ENCODE results near the gene CAPN14.

CAPN14 gene

DNA sequence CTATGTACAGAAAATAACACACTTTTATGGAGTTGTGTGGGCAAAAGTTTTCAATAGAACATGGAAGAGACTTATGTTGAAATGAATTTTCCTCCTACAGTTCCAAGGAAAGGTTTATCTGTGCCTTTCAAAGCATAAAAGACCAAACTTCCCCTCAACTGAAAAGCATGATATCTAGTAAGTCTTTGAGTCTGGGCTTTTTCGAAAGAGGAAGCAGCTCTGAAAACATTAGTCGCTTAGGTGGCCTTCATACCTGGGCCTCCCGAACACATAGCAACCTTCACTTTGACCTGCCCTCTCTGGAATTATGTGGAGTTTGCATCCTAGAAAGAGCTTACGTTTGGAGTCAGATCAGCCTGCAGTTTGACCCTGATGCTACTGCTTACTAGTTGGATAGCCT, 4.8 kb upstream of the CAPN14 start:
- no peak for DNase-seq

DNA sequence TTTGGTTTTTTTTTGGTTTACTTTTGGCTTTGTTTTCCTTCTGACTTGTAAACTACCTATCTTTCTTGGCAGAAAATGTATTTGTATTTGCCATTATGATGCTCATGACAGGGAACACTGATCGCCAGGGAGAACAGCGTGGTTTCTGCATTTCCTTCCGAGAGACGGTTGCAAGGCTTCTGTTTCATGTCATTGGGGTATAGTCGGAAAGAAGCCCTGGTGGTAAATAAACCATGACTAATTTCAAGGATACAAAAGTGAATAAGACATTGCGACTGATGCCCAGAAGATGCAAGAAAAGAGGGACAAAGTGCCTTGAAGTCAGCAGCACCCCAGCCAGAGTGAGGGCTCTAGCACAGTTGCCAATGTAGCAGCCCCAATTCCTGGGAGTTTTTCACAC, 4.2 kb upstream of the CAPN14 start:
- DNase-seq: no peak

DNA sequence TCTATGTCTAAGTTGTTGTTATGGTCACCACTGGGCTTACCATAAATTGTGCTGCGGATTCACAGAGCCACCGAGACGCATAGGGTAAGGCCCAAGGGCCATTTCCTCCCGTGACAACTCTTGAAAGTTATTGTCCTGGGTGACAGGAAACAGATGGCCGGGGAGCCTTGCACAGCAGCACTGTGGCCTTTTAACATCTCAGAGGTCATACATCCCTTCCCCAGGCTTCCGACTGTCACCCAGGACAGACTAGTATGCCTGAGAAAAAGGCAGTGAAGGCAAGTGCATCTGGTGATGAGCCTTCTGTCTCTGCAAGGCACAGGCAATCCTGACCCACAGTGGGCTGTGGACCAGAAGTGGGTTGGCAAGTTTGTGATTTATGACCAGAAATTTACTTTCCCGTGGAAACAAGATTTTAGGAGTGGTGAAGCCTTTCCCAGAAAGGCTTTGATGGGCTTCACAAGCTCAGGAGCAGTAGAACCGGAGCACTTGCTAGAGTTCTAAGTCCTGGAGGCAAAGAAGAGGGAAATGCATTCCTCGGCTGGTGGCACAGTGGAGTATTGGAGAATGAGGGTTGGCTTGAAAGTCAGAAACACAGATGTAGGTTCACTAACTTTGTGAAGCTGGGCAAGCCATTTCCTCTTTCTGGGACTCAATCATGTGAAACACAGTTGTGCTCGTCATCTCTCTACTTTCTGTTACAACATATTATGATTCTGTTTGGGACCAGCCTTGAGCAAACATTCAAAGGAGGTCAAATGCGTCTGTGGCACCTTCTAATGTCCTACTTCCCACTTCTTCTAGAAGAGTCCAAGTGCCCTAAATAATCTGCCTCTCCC, 2.0 kb upstream of the CAPN14 start:
- no peak for DNase-seq

DNA sequence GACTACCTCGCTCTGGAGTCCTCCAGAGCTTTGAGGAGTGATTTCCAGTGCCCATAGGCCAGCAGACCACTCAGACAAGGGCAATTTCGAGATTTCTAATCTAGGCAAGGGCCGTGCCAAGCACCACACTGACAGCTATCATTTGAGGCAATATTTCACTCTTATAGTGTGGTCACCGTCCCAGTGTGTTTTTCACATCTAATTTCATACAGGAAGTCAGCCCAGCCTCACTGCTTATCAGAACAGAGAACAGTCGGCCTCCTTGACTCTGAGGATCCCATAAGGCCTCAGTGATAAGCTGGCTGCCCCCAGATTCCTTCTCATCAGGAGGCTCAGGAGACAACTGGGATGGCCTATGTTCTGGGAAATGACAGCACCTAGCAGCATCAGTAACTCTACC, 581 bp downstream of the CAPN14 start:
- no peak for DNase-seq

DNA sequence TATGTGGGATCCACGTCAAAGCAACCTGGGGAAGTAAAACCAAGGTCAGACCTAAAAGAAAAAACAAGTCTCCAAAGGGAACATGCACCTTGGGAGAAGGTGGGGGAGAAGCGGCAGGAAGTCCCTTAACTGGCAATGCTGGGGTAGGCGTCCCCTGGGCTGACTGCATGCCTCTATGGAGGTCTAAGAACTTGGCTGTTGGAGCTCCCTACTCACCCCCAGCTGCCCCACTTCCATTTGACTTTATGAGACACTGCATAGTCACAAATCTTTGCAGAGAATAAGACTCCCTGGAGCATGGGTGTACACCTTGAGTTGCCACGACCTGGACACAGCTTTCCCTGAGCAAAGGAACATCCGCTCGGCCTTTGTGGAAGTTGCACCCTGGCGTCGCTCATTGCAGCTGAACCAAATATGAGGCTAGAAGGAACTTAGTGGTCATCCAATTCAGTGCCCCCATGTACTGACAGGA, 2.8 kb downstream of the CAPN14 start:
- DNase-seq: no peak

DNA sequence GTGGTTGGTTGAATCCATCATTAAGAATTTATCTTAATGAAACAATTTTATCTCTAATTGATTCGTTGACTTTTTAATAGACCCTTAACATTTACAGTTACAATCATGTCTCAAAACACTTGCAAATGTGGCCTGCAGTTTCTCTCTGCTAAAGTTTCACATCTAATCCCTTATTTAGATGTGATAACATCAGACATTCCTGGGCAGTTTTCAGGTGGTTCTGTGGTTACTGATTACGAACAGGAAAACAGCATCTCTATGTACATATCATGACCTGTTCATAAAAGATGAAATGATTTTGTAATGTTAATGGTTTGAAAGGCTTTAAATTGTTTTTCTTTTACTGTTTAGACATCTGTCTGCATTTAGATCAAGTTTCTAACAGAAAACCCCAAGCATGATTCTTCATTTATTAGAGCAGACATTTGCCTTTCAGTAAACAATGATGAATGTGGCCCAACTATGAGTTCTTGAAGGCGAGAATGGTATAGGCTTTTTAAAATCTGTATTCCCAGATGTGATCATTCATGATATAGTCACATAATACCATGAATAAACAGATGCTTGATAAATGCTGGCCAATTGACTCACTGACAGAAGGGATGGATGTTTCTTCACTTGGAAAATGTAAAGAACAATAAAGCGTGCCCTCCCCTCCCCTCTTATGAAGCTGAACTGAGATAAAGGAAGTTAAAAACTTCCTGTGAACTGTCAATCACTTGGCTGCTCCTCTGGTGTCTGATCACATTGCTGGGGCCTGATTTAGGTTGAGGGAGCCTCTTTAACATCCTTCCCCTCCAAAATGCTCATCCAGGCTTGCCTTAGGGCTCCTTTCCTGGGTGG, 3.5 kb downstream of the CAPN14 start:
- no peak for DNase-seq

DNA sequence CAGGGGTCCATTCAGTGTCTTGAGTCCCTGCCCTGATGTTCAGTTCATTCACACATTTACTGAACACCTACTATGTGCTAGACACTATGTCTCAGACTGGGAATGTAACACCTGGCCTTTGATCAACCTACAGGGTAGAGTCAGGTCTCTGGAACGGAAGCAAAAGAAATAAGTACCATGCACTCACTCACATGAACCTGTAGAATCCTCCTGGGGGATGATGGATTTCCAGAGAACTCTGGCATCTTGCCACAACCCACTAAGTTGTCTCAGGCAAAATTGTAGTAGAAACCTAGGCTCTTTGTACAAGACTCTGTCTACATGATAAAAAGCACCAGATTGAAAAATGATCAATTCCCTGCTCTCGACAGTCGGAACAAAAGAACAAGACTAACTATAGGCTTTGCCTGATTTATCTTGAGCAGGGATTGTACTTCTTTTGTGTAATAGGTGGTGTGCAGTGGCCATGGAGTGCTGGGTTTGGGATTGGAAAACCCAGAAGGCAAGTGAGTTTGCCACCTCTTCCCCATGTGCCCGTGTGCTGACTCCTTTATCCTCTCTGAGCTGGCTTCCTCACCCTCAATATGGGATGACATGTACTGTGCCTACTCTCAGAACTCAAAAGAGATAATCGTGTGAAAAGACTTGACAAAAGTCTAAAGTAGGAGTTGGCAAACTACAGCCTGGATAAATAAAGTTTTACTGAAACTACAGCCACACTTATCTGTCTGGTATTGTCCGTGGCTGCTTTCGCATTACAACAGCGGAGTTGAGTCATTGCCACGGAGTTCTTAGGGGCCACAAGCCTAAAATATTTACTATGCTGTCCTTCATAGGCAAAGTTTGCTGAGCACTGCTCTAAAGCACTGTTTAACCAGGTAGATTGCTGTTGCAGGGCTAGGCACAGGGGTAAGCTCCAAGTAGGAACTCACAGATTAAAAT, 4.4 kb downstream of the CAPN14 start:
- DNase-seq: no peak

DNA sequence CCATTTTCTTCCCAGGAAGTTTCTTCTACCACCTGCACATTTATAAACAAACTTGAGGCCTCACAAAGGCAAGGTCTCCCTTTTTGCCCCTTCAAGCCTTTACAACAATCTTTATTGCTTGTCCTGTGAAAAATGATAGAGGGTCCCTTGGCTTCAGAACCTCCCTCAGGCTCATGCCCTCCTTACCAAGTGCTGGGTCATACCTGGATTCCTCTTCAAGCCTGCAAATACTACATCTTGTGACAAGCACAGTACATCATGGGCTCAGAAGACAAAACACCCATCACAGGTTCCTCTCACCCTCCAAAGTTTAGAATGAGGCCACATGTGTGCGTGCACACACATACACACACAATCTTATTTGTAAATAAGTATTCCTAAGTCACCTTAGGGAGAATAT, 9.1 kb downstream of the CAPN14 start:
- DNase-seq: no peak

DNA sequence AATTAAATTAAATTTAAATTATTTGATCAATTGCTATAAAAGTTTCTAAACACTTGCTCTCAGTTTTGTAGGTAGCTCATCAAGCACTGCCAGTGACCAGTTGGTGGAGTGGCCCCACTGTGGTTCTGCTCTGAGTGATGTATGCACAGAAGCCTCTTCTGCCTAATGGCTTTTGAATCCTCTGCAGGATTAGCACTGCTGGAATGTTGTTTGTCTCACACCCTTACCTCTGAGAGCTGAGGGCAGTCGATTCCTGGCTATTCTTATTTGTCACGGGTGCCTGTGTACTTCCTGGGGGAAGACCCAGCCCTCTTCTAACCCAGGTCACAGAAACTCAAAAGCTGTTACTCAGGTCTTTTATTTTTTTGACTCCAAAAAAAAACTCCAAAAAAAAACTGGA, 9.5 kb downstream of the CAPN14 start:
- no peak for DNase-seq

DNA sequence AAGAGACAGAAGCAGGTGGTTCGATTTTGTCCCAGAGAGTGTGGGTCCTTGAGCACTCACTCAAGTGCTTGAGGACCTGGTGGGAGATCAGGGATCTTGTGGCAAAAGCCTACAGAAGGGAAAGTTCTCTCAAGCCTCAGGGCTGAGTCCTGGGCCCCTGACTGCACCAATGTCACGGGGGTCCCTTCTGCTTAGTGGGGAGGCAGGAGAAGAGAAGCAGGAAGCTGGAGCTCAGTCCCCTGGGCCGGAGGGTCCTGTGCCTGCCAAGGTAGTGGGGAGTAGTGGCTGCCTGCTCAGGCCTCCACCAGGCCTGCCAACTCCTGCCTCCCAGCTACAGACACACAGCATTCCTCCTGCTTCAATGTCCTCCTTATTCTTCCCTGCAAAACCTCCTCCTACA, 11.7 kb downstream of the CAPN14 start:
- DNase-seq: no peak

DNA sequence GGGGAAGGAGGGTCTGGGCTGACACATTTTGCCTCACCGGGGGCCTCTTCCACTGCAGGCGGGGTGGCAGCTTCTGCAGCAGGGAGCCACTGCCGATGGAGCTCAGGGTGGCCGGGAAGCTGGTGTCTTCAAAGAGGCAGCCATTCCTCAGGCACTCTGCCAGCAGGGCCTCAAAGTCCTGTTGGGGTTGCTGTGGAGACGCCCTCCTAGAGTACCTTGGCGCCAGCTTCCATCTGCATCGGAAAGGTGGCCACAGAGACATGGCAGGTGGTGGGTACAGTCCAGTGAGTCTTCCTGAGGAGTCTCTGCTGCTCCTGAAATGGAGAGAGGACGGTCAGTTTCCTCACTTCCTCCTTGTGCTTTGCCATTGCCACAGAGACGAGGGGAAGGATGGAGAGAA, 12.1 kb downstream of the CAPN14 start:
- DNase-seq: no peak

DNA sequence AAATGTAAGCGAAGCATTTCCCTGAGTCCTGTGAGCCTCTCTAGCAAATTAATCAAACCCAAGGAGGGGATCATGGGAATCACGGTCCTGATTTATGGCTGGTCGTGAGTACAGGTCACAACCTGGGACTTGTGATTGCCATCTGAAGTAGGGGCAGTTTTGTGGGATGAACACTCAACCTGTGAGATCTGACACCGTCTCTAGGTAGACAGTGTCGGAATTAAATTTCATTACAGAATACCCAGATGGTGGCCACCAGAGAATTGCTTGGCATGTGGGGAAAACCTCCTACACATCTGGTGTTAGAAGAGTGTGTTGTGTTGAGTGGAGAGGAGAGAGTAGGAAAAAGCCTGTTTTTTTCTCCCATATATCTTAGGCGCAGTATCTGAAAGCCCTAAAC, 12.5 kb downstream of the CAPN14 start:
- no peak for DNase-seq

DNA sequence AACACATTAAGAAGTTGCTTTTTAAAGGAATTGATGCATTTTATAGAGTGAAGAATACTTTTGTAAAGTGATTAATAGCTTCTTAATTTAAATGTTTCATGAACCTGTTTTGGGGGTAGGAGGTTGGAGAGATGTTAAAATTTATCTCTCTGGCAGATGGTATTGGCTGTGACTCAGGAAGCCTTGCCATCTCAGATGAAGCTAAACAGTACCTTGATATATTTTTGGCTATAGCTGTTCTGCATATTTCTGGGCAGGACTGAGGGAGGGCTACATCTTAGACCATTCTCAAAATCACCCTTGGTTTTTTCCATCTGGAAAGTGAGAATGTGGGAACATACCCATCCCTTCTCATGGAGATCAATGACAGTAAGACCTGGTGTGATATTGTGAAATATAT, 13.4 kb downstream of the CAPN14 start:
- DNase-seq: no peak

DNA sequence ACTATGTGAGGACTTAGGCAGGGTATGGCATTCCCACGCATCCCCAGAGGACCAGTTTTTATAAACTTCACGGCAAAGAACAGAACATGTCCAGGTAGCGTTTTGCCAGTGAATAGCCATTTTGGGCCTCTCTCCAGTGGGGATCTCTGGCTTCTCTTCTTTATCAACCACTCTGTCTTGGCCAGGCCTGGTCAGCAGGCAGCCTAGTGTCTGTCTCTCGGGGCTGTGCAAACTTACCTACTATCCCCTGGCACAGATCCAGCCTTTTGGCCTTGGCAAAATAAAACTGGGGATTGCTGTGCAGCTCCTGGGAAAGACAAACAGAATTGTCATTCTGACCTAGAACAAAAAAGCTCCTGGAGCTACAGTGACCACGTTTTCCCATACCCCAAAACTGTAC, 14.5 kb downstream of the CAPN14 start:
- DNase-seq: no peak

DNA sequence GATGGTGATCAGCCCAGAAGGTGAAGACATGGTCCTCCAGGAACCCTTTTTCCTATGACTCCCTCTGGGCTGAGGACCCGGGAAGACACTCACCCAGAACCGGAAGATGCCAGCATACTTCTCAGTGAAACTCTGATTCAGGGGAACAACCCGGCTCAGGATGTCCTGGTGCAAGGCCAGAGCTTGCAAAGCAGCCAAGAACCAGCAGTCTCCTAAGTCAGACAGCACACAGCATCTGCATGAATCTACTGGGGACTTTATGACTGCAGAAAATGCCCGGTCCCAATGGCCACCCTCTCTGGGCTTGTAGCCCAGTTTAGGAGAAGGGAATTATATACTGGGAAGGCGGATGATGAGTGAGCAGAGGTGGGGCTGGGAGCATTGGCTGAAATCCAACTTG, 15.3 kb downstream of the CAPN14 start:
- DNase-seq: no peak

DNA sequence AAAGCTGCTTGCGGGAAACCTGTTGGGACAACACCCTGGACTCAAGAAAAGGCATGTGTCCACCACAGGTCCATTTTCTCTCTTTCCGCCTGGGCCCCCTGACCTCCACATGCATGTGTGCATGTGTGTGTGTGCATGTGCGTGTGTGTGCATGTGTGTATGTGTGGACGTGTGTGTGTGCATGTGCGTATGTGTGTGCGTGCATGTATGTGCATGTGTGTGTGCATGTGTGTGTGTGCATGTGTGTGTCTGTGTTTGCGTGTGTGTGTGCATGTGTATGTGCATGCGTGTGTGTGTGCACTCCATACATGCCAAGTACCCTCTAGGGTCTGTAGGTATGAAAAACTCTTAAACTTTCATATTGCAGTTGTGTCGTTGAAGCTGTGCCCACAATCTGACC, 16.3 kb downstream of the CAPN14 start:
- DNase-seq: no peak

DNA sequence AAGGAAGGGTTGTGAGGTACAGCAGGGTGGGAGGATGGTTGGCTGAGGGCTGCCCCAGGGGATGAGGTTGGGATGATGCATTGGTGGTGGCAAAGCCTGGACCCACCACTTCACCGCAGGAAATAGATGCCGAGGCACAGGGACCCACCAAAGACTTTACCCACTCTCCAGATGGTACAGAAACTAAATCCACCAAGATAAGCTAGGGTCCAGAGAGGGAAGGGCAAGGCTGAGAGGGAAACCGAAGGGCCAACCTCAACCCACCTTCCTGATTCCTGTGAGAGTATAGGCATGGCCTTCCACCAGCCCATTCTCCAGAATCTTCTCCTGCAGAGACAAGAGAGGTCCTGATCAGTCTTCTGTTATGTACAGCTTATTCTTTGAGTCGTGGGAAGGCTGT, 18.1 kb downstream of the CAPN14 start:
- no peak for DNase-seq

DNA sequence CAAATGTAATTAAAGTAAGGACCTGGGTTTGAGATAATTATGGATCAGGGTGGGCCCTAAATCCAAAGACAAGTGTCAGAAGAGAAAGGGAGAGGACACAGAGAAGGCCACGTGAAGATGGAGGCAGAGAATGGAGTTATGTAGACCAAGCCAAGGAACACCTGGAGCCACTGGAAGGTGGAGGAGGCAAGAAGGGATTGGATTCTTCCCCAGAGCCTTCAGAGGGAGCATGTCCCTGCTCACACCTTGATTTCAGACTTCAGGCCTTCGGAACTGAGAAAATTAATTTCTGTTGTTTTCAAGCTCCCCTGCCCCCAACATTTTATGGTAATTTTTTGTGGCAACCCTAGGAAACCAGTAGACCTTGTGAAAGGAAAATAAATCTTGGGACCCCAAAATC, 19.6 kb downstream of the CAPN14 start:
- no peak for DNase-seq

DNA sequence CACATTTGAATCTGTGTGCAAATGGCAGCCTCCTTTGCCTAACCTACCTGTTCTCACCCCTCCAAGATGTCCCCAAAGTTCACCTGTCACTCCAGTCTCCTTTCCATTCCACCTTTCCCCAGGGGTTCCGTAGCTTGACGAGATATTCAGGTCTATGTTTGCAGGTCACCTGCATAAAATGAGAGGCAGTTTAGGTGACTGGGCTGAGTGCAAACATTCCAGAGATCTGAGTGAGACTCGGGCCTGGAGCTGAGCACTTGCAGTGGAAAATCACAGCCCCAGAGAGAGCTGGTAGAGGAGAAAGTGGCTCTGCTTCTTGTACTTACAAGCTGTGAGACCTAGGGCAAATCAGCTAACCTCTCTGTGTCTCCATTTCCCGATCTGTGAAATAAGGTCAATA, 20.1 kb downstream of the CAPN14 start:
- DNase-seq: no peak

DNA sequence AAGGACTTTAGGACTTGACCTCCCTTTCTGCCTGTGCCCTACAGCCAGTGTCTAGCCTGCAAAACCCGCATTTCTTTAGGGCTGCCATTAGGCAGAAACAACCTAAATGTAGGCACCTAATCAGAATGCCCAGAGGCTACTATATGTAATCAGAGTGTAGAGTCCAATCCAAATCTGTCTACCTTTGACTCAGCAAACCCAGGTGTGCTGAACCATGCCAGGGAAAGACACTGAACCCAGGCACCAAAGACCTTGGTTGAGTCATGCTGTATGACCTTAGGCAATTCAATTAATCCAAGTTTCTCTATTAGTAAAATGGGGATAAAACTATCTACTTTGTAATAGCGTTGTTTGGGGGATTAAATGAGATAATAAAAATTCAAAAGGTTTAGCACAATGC, 20.7 kb downstream of the CAPN14 start:
- DNase-seq: no peak

DNA sequence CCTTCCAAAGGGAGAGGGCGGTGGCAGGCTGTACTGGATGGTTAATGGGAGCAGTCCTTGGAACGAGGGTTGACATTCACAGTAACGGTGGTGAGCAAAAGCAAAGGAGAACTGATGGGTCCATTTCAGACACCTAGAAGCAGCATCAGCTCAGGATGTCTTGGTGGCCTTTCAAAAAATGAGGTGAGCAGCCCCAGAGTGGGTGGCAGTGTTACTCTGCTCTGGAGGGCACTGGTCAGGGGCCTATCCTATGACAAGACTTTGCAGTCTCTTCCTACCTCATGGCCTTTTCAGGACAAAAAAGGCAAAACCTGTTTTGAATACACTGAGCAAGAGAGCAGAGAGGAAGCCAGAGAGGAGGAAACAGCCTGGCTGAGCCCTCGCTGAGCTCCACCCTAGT, 23.5 kb downstream of the CAPN14 start:
- no peak for DNase-seq

DNA sequence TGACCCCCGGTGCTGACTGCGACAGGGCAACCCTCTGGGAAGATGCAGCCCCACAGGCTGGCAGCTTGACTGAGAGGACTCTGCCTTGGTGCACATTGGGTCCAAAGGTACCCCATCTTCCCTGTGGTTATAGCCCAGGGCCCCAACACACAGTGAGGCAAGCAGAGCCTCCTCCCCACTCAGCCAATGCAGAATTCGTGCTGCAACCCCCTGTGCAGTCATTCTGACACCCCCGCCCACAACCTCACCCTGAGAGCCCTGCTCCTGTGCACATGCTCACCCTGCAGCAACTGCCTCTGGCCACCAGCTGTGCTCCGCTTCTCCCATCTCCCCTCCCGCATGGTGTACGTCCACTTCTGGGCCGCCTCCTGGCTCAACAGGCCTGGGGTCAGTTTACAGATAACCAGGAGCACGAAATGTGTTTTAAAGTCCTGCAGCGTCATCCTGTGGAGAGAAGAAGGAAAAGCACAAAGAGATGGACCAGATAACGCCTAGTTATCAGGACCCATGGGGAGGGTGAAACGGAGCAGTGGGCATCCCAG, 24.4 kb downstream of the CAPN14 start:
- no peak for DNase-seq

DNA sequence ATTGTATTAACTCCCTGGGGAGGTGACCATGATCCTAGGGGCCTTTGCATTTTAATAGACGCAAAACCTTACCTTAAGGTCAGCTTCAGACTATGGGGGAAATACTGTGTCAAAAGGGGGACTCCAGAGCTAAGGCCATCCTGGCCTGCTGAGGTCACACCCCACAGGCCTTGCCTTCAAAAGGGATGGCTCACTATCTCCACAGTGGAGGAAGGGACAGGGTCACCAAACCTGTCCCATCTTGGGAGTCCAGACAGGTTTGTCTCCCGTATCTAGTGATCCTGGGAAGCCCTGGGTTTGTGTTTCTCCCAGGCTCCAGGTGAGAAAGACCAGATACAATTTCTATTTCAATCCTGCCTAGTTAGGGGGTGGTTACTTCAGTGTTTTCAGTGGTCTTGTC, 24.9 kb downstream of the CAPN14 start:
- DNase-seq: no peak
